NCI-H526 treated with DMSO at 0.1 percent for 48 hours (cell line): ENCODE data around the gene PLCL1.
"Not testable (repeated sequence)": the region's sequence is repeated elsewhere in the genome, so short reads cannot be mapped to it uniquely, and the experiment has no call there.

Source experiments
- DNase-seq: peaks from one replicate; lab custom pipeline; 2025; lab: John Stamatoyannopoulos, UW

Gene PLCL1

DNA sequence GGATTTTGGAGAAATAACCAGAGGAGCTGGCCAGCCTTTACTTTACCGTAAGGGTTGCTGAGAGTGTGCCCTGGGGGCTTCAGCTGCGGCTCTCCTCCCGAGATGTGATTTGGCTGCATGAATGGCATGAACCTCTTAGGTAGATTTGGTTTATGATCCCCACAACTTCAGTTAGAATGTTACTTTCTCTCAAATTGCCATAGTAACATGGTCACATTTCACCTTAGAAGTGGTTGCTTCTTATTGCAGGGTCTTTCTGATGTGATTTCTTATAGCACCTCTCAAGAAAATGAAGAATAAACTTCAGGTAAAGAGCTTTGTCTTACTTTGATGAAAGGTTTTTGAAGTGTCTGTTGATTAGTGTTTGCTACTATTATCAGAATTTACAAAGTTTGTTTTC is 5.6 kb downstream of the PLCL1 start:
- DNase-seq: no peak

DNA sequence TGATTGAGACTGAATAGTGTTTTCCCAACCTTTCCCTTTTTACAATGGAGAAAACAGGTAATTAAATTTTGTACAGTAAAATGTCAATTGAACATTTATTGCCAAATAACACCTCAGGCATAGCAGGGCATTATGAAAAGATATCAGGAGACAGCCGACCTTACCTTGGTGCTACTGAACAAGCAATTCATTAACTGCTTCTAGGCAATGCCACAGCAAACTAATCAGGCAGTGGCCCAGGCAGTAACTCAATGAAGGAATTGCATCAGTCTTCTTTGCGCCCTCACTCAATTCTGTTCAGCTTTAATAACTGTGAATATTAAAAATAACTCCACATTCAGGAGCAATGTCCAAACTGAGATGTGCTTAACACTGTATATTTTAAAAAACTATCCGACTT is 6.1 kb downstream of the PLCL1 start:
- no peak for DNase-seq

DNA sequence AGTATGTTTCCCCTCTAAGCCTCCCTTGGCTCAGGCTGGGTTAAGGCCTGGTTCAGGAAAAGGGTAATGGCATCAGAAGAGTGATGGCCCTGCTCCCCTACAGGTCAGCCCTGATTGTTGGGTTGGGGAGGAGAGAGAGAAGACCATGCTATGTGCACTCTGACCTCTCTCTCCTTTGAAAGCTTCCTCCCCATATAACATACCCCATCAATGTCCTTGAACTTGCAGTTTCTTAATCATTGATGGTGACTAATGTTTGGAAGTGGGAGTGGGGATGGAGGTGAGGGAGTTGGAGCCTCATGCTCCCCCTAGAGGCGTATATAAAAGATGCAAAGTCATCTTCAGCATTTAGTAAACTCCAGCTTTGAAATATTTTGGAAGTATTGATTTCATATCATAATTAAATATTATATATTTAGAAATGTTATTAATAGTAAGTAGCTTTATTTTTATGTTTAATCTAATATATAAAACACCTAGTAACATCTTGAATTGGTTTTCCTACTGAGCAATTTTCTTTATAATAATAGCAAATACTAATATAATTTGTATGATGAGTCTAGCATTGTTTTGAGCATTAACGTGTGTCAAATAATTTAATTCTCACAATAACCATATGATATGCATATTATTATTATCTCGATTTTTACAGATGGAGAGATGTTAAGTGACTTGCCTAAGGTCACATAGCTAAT is 8.8 kb downstream of the PLCL1 start:
- no peak for DNase-seq

DNA sequence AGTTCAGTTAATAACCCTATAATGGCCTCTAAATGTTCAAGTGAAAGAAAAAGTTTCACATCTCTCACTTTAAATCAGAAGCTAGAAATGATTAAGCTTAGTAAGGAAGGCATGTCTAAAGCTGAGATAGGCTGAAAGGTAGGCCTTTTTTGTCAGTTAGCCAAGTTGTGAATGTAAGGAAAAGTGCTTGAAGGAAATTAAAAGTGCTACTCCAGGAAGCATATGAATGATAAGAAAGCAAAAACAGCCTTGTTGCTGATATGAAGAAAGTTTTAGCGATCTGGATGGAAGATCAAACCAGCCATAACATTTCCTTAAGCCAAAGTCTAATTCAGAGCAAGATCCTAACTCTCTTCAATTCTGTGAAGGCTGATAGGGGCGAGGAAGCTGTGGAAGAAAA is 10.1 kb downstream of the PLCL1 start:
- no peak for DNase-seq

DNA sequence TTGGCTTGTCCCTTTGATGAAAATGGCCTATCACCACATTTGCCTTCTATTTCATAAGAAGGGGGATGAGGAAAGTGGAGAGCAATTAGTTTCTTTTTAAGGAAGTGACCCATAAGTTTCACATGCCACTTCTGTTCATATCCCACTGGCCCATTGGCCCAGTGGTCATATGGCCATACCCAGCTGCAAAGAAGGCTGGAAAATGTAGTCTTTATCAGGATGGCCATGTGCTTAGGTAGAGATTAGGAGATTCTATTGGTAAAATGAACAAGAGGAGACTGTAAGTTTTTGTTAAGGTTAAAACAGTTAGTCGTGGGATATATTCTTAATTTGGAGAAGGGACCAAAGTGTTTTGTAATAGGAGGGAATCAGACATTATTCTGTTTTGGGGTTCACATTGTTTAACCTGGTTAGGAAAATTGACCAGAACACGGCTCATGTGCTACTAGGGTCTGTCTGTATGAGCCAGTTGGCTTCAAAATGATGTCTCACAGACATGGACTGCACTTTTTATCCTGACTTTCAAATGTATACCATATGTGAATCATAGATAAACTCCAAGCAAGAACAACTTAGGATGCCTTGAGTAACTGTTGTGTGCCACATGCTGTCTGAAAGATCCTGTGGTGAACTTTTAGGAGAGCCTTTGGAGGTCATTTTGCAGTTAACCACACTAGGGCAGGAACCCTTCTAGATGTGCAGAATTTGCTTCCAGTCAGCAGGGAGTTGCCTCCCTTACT is 17.3 kb downstream of the PLCL1 start:
- DNase-seq: no peak

DNA sequence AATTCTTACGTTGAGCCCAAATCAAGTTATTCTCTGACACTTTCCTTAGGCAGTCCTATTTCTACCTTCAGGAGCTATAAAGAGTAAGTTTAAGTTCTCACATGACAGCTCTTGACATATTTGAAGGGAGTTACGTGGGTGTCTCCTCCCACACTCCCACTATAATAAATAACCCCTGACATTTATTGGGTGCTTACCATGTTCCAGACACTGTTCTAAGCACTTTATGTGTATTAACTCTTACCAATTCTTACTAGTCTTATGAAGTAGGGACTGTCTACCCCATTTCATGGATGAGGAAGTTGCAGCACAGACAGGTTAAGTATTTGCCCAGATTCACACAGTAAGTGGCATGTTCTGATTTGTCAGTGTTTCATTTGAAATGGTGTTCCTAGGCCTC is 17.9 kb downstream of the PLCL1 start:
- no peak for DNase-seq

DNA sequence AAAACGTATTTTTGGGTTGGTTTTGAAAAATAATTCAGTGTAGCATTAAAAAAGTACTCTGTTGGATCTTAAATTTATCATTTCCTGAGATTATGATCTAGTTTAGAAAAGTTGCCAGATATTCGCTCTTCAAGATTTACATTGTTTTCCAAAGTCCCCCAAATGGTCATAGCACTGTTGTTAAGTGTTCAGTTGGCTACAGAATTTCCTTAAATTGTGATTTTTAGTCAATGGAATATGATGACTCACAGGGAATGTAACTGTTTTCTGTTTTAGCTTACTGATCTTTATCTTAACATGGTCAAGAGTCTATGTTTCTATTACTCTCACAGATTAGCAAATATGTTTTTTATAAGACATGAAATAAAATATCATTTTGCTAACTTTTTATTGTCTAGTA is 23.2 kb downstream of the PLCL1 start:
- no peak for DNase-seq

DNA sequence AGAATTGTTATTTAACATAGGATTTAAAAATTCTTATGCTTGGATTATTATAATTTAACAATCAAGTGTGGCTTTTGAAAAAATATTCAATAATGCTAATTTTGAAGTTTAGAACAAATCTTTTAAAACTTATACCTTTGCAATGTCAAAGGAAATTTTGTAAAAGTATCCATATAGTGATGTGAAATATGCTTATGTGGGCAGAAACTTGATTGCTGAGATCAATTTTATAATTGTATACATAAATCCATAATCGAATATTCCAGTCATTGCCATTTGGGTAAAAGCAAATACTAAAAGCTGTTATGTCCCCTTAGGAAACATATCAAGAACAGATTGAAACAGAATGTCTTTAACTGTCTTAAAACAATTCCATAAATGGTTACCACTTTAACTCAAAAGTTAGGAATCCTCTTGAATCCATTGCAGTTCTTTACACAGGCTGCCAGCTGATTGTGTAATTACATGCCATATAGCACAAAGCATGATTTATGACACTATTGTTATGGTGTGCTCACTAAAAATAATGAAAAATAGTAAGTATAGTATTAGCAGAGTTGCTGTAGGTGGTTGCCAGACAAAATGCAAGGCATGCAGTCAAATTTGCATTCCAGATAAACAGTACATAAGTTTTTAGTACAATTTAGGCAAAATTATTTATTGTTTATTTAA is 24.2 kb downstream of the PLCL1 start:
- no peak for DNase-seq

DNA sequence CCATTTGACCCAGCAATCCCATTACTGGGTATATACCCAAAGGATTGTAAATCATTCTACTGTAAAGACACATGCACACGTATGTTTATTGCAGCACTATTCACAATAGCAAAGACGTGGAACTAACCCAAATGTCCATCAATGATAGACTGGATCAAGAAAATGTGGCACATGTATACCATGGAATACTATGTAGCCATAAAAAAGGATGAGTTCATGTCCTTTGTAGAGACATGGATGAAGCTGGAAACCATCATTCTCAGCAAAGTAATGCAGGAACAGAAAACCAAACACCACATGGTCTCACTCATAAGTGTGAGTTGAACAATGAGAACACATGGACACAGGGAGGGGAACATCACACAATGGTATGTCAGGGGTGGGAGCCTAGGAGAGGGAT is 30.4 kb downstream of the PLCL1 start:
- DNase-seq: not testable (repeated sequence)

DNA sequence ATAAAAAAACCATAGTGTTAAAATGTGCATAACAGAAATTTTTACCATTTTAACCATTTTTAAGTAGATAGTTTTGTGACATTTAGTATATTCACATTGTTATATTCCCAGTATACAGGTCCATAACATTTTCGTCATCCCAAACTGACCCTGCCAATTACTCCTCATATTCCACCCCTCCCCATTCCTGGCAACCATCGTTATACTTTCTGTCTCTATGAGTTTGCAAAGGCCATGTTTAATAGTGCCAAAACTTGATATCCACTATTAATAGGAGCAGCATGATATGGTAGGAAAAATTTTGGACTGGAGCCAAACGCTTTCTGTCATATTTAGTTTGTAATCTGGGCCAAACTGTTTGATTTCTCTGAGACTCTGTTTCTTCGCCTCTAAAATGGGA is 30.9 kb downstream of the PLCL1 start:
- DNase-seq: no peak

DNA sequence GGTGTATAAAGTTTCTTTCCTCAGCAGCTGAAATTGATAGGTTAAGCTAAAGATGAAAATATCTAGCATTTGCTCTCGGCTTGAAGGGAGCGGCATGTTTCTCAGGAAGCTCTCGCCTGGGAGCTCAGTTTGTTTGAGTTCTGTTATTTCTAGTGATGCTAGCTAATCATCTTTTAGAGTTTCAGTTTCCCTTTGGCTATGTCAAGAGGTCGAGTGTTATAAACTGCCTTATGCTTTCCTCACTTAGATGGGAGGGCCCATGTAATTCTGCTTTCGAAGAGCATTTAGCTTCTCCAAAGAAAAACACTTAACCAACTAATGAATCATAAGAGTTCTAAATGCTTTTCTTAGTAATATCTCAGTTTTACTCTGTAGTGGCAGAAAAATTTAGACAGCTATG is 33.6 kb downstream of the PLCL1 start:
- DNase-seq: no peak

DNA sequence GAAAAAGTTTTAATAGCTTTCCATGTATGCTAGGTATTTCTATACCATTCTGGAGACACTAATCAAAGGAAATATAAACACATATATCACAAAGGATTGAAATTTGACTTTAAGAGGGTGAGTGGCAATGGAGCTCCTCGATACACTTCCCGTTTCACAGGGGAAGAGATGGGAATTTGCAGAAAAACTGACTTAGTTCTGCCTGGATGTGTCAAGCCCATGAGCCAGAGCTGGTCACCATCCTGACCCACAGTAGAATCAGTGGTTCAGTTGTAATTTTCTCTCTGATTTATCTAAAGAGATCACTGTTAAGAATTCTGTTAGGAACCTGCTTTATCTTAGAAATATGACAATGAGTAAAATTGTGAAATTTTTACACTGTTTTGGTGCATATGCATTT is 34.2 kb downstream of the PLCL1 start:
- DNase-seq: no peak

DNA sequence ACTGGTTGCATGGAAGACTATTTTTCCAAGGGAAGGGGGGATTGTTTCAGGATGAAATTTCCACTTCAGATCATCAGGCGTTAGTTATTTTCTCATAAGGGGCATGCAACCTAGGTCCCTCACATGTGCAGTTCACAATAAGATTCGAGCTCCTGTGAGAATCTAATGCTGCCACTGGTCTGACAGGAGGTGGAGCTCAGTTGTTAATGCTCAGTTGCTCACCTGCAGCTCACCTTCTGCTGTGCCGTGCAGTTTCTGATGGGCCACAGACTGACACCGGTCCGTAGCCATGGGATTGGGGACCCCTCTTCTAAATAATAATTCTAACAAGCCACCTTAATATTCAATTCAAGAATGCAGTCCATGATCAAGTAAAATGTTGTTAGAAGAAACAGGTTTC is 34.9 kb downstream of the PLCL1 start:
- DNase-seq: no peak

DNA sequence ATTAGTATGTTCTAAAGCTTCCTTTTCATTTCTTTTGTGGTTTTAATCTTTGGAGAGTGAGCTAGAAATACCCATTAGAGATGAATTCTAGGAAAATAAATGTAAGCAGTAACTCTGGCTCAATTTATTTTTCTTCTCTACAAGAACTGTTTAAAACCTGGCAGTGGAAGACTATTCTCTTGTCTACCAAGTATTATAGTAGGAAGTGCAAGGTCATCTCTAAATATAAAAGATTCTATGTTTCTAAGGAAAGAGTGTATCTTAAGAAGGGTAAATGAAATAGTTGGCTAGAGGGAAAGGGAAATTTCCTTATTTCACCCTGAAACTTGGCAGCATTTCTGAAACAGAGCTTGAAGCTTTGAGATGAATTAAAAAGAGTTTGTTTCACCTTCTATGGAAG is 35.5 kb downstream of the PLCL1 start:
- DNase-seq: no peak

DNA sequence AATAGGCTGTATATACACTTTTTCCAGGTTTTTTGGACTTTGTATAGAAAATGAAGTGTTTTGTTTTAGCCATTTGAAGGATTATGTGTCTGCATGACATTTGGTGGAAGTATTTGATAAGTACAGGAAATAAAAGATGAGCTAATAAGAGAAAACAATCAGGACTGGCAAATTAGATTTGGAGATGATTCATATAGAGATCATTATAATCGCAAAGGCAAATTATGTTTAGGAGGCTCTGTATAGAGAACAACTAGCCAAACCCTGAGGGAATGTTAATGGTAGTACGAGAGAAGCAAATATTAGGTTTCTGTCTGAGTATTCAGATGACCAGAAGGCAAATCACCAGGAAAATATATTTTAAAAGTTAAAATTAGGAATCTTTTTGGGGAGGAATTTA is 41.7 kb downstream of the PLCL1 start:
- DNase-seq: no peak

DNA sequence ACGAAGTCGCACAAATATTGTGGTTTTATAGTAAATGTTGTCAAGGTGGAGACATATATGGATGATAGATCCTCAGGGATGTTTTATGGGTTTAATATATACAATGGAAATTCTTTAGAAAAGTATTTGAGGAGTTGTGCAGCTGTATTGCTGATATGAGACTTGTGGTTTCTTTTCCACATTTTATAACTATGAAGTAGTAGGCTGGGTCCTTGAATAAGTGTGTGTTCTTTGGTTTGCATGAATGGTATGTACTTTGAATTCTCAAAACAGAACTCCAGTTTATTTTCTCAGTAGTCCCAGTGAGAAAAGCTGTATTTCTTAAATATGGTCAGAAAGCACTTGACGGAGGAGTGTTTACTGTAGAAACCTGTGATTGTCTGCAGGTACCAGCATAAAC is 42.4 kb downstream of the PLCL1 start:
- no peak for DNase-seq

DNA sequence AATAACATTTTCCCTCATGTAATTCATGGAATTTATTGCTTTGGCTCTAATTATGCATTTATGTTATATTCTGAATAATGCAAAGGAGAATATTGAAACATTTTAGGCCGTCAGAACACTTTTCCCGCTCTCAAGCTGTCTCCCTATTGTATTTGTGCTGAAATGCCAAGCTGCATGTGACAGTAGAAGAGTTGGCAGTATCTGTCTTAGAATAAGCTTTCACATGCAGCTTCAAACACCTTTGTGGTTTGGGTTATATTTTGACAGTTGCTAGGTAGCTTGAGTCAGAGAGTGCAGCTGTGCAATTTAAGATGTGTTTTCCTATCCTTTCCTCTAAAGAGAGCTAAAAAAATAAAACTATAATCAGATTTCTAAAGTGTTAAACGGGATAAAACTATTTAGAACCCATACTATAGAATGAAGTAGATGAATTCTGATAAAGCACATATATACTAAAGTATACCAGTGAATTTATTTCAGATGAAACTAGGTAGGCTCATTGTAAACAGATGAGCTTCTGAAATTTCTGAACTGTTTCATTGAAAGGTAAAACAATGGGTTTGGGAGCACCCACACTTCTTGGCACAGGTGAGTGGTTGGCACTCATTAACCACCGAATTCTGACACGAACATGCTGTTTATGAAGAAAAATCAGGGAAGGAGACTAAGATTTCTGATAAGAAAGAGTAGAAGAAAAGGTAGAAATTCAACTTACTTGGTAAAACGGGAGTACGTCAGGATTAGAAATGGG is 43.4 kb downstream of the PLCL1 start:
- DNase-seq: no peak

DNA sequence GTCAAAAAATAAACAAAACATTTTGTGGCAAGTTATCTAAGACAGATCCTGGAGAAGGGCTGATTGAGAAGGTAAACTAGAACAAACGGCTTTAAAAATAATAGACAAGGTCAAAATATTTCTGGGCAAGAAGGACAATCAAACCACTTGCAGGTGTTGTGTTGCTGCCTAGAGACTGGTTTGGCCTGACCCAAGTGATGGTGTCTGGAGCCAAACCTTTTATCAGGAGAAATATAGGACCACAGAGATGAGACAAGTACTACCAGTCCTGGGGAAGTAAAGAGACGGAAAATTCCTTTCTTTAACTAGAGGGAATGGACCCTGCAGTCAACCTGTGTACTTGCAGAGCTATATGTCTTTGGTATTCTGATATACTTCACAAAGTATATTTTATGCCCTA is 44.2 kb downstream of the PLCL1 start:
- no peak for DNase-seq

DNA sequence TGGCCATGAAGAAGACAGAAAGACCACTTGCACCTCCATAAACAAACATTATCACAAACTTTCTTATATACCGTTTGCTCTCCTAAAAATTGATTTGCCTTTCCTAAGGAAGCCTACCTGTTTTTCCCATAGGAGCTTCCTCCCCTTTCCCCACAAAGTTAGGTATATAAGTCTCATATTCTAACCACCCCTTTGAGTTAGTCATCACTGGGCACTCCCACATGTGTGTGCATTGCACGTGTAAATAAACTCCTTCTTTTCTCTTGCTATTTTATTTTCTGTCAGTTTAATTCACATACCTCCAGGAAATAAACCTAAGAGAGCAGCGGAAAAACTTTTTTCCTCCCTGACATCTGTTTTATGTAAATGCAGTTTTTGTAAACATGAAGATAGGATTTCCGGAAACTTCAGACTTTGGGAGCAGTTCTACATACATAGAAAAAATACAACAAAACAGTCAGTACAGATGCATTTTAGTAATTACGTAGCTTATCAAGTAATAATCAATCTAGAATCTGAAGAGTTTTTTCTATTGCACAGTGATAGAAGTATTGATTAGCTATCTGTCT is 46.6 kb downstream of the PLCL1 start:
- DNase-seq: no peak

DNA sequence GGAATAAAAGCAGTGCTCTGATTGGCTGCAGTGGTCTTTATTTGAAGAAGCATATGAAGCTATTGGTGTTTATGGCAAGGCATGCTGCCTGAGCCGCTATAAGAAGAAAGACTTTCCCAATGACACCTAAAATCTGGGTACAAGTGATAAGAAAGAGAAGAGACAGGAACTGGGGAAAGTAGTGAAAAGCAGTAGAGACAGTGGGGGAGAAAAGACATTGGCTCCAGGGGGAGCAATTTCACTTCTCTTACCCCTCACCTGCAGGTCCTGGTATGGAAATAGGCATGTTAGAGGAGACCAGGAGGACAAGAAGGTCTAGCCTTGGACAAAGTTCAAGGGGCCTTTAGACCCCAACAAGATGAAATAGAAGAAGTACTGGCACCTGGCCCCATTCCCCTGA is 47.1 kb downstream of the PLCL1 start:
- no peak for DNase-seq

DNA sequence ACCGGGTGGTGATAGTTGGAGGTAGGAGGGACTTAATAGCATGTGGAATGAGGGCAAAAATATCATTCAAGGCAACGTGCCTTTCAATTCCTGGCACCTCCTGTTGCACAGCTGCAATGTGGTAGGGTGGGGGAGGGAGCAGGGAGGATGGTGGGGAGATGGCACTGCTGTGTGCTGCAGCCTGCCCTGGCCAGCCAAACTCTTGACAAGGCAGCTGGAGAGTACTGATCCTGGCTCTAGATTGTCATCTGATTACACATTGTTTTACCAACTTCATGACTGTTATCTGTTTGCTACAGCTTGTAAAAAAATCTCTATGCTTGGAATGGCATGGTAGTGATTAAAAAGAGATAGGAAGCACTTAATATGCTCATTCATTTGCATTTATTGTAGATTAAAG is 47.7 kb downstream of the PLCL1 start:
- DNase-seq: no peak

DNA sequence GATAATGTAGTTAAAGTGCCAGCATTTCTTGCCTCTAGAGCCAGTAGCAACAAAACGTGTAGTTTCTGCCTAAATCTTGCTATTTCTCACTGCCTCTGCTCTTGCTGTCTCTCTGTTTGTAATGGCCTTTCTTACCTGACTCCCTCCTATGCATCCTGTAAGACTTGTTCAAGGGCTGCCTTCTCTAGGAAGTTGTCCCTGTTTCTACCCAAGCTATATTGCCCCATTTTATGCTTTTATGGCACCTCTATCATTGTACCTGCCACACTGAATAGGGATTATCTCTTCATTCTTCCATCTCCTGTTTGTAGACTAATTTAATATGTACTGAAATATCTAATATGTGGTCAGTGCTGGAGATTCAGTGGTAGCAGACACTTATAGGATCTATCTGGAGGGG is 49.2 kb downstream of the PLCL1 start:
- DNase-seq: no peak
